GM12892 (cell line): Measurements from ENCODE around the gene ZNRF1.

Experiments
- POLR2A ChIP-seq: IDR thresholded peaks from 2 replicates; pipeline ENCODE4 v1.6.1; 2011; ENCODE audit warnings: low read depth, low read length, control low read depth
- POLR2AphosphoS5 ChIP-seq: IDR thresholded peaks from 2 replicates; pipeline ENCODE4 v1.6.1; 2011; ENCODE audit warnings: low read depth, low read length, control low read depth
- TAF1 ChIP-seq: IDR thresholded peaks from 2 replicates; pipeline ENCODE4 v1.6.1; 2011; ENCODE audit warnings: low read depth, mild to moderate bottlenecking, control low read depth, low read length, borderline replicate concordance

DNA sequence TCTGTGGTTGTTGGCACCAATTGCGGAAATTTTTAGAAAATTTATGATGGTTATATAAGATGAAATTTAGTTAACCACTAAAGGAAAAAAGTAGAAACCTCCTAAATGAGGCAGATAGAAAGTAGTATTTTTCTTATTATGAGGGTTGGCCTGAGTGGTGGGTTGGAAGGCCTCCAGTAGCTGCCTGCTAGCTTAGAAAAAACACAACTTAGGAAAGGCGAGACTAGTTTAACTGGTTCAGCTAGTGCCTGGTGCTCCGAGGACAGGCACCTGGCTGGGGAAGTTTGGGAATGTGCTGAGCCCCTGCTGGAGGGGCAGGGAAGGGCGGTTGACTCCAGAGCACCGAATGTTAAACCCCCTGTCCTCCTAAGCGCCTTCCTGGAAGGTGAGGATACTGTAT, 97.8 kb downstream of the ZNRF1 start:
- TF ChIP-seq POLR2A (no peak), POLR2AphosphoS5 (no peak), TAF1 (no peak)
